Spleen (tissue), 11 donors: ENCODE data around the gene KRTAP2-2. TPM values are rescaled to one million over a fixed set of nuclear protein-coding genes. Genes with fewer than 3 reads are reported as not detected.

ENCODE experiments used
- DNase-seq: peaks from one replicate; pipeline ENCODE4 v3.0.0-alpha.2; 2020
- H3K27ac ChIP-seq, 8 donors: fragments of 200-600 bp; sonication (generic) in 7 of 8; 1 replicate in 4 of 8; 2 replicates in 4 of 8; pipeline versions ENCODE4 v1.5.0 to v1.8.0; 2016 to 2021; ENCODE audit warnings: inconsistent platforms in 4 of 8, mild to moderate bottlenecking in 4 of 8, moderate library complexity in 1 of 8
- H3K27me3 ChIP-seq, 7 donors: fragments of 200-600 bp; sonication (generic) in 6 of 7; replicated peaks in 1 of 7; 1 replicate in 4 of 7; 2 replicates in 3 of 7; pipeline versions ENCODE4 v1.5.0 to v1.8.0; 2016 to 2021; ENCODE audit warnings: inconsistent platforms in 3 of 7, mild to moderate bottlenecking in 1 of 7
- H3K36me3 ChIP-seq, 6 donors: fragments of 200-600 bp; sonication (generic) in 5 of 6; 1 replicate in 4 of 6; 2 replicates in 2 of 6; pipeline versions ENCODE4 v1.5.0 to v1.8.0; 2016 to 2021; ENCODE audit warnings: inconsistent platforms in 2 of 6
- H3K4me1 ChIP-seq, 6 donors: fragments of 200-600 bp; sonication (generic) in 5 of 6; 1 replicate in 3 of 6; 2 replicates in 3 of 6; pipeline versions ENCODE4 v1.5.0 to v1.8.0; 2016 to 2021; ENCODE audit warnings: inconsistent platforms in 3 of 6
- H3K4me3 ChIP-seq, 8 donors: fragments of 200-600 bp; sonication (generic) in 7 of 8; 1 replicate in 4 of 8; 2 replicates in 4 of 8; pipeline versions ENCODE4 v1.5.0 to v1.8.0; 2016 to 2021; ENCODE audit warnings: inconsistent platforms in 4 of 8, mild to moderate bottlenecking in 4 of 8, moderate library complexity in 2 of 8
- H3K9me3 ChIP-seq, 8 donors: fragments of 200-600 bp; sonication (generic) in 7 of 8; 1 replicate in 4 of 8; 2 replicates in 4 of 8; pipeline versions ENCODE4 v1.5.0 to v1.8.0; 2016 to 2021; ENCODE audit warnings: inconsistent platforms in 4 of 8
- CTCF ChIP-seq, 11 experiments: fragments of 200-600 bp in 7 of 11; fragments of 450-650 bp in 4 of 11; sonication (generic) in 4 of 11; IDR thresholded peaks in 8 of 11; conservative IDR thresholded peaks in 3 of 11; 1 replicate in 7 of 11; 2 replicates in 4 of 11; pipeline versions ENCODE4 v1.4.0 to v1.8.0; 2016 to 2021; ENCODE audit warnings: antibody characterized with exemption in 11 of 11, inconsistent platforms in 4 of 11, mild to moderate bottlenecking in 1 of 11
- POLR2A ChIP-seq, 3 donors: fragments of 450-650 bp; IDR thresholded peaks; one replicate each; pipeline ENCODE4 v1.5.1; 2017; ENCODE audit warnings: antibody characterized with exemption in 3 of 3, mild to moderate bottlenecking in 1 of 3
- POLR2AphosphoS5 ChIP-seq, 3 donors: sonication (generic); formaldehyde crosslinking; IDR thresholded peaks; one replicate each; pipeline ENCODE4 v1.5.1; 2017; ENCODE audit warnings: antibody characterized with exemption in 3 of 3
- WGBS, 5 donors: extraction: QIAGEN DNeasy Blood & Tissue Kit in 3 of 5; methylation state at CpG; one replicate each; pipeline versions ENCODE4 v1.1.5 to v1.1.7; 2013 to 2018; 5-methylcytosine and 5-hydroxymethylcytosine counted together
- intact Hi-C: fragments of 100-400 bp; cut with DNase I; formaldehyde crosslinking; loops from one replicate; pipeline ENCODE4 v1.15.0; 2023; ENCODE audit warnings: low total_unique reads
- polyA plus RNA-seq, 3 donors: library from polyadenylated mRNA; stranded (reverse); fragments of 200-250 nt; gene quantifications; one replicate each; pipeline ENCODE4 v1.2.1, GENCODE V29; 2013
- total RNA-seq, 7 donors: library from RNA; depleted of rRNA in 3 of 7; stranded (reverse); fragments of >200 nt in 3 of 7; fragmentation: NEBNext Ultra II Directional in 4 of 7; extraction: Animal tissue kit (Norgen Biotek cat#: 25700) in 4 of 7; gene quantifications; one replicate each; pipeline versions ENCODE4 v1.1.0 to v1.2.1, GENCODE V29; 2016 to 2021
- donor health status: healthy with polysubstance abuse.
- donor health status: DM: no; HTN: no; CAD: no; lungs with moderate emphysema.
- donor health status: DM: no; HTN: no; CAD: no.
- donor health status: Bipolar disorder and iron deficiency.
- donor health status: healthy.
- donor health status: DM: no; HTN: no; CAD: no.
- donor health status: DM: yes; HTN: yes; CAD: no.

KRTAP2-2 gene
- total and polyA plus RNA-seq, 10 donors = not detected

- H3K4me1 ChIP-seq = no peaks in the 10 kb centered on the region
- WGBS, 5 donors = 63 to 84% (median 82%) methylated on average over 5 to 9 of the region's 9 CpGs
- H3K27me3 ChIP-seq = peaks cover 0 to 23% (median 4%) of the 10 kb centered on the region in 7 donors
- no peaks in the 10 kb centered on the region for H3K36me3 ChIP-seq
- TF ChIP-seq POLR2A (IDR thresholded peaks at IDR 0.05) (no peak), CTCF (IDR thresholded peaks at IDR 0.05 in 8 of 11, conservative IDR thresholded peaks at IDR 0.05 in 3 of 11) (no peak), POLR2AphosphoS5 (IDR thresholded peaks at IDR 0.05) (no peak)
- no peak within 1 kb of the TSS for H3K27ac ChIP-seq
- H3K9me3 ChIP-seq = peaks cover 0 to under 1% (median 0%) of the 10 kb centered on the region in 8 donors
- intact Hi-C loops = no loop called here
- DNase-seq = no peak
- H3K4me3 ChIP-seq = no peak within 1 kb of the TSS
Measured at GRCh38 chr17:41026715-41027471, 28.1 kb downstream of the KRTAP2-2 start, which contains the start of gene KRTAP1-5. KRTAP1-5 (minus strand) TSS chr17:41027208; CDS start chr17:41027155, 53 bp downstream.

- H3K27ac ChIP-seq = no peak overlapping the region
- TF ChIP-seq CTCF (IDR thresholded peaks at IDR 0.05 in 8 of 11, conservative IDR thresholded peaks at IDR 0.05 in 3 of 11) = no peak
- TF ChIP-seq POLR2AphosphoS5 (IDR thresholded peaks at IDR 0.05) = no peak
- no peak for TF ChIP-seq POLR2A (IDR thresholded peaks at IDR 0.05)
- peaks cover 0 to 12% (median 0%) of the 10 kb centered on the region in 8 donors for H3K9me3 ChIP-seq
- no peak overlapping the region for H3K4me3 ChIP-seq
- peaks cover 0 to 21% (median 2%) of the 10 kb centered on the region in 7 donors for H3K27me3 ChIP-seq
- 65 to 84% (median 78%) methylated on average over 3 of the region's 3 CpGs for WGBS, 5 donors
- H3K36me3 ChIP-seq = no peaks in the 10 kb centered on the region
- no peaks in the 10 kb centered on the region for H3K4me1 ChIP-seq
- no peak for DNase-seq
- intact Hi-C loops = no loop called here
Measured at GRCh38 chr17:41024697-41025096, 30.3 kb downstream of the KRTAP2-2 start.

- H3K4me1 ChIP-seq = no peaks in the 10 kb centered on the region
- no peaks in the 10 kb centered on the region for H3K36me3 ChIP-seq
- DNase-seq = no peak
- no peak overlapping the region for H3K27ac ChIP-seq
- TF ChIP-seq POLR2A (IDR thresholded peaks at IDR 0.05) (no peak), POLR2AphosphoS5 (IDR thresholded peaks at IDR 0.05) (no peak), CTCF (IDR thresholded peaks at IDR 0.05 in 8 of 11, conservative IDR thresholded peaks at IDR 0.05 in 3 of 11) (no peak)
- H3K27me3 ChIP-seq = no peaks in the 10 kb centered on the region
- H3K9me3 ChIP-seq = peaks cover 0 to 12% (median 0%) of the 10 kb centered on the region in 8 donors
- intact Hi-C loops = no loop called here
- no peak overlapping the region for H3K4me3 ChIP-seq
Measured at GRCh38 chr17:41020336-41020735, 34.7 kb downstream of the KRTAP2-2 start.

GRCh38 chr17:41019415-41019814, 35.6 kb downstream of the KRTAP2-2 start:
- no peak overlapping the region for H3K4me3 ChIP-seq
- intact Hi-C loops = no loop called here
- H3K27me3 ChIP-seq = no peaks in the 10 kb centered on the region
- no peaks in the 10 kb centered on the region for H3K36me3 ChIP-seq
- peaks cover 0 to 12% (median 0%) of the 10 kb centered on the region in 8 donors for H3K9me3 ChIP-seq
- H3K27ac ChIP-seq = no peak overlapping the region
- DNase-seq = no peak
- 90 to 100% (median 94%) methylated on average over 3 of the region's 3 CpGs for WGBS, 5 donors
- no peaks in the 10 kb centered on the region for H3K4me1 ChIP-seq
- TF ChIP-seq POLR2A (IDR thresholded peaks at IDR 0.05) (no peak), CTCF (IDR thresholded peaks at IDR 0.05 in 8 of 11, conservative IDR thresholded peaks at IDR 0.05 in 3 of 11) (no peak), POLR2AphosphoS5 (IDR thresholded peaks at IDR 0.05) (no peak)
